ENCODE data around the gene TMEM150B. TPM values are rescaled to one million over a fixed set of nuclear protein-coding genes. Genes with fewer than 3 reads are reported as not detected.

Gene TMEM150B
- total RNA-seq, 1 experiment from 2014 or later, result not detected

DNA sequence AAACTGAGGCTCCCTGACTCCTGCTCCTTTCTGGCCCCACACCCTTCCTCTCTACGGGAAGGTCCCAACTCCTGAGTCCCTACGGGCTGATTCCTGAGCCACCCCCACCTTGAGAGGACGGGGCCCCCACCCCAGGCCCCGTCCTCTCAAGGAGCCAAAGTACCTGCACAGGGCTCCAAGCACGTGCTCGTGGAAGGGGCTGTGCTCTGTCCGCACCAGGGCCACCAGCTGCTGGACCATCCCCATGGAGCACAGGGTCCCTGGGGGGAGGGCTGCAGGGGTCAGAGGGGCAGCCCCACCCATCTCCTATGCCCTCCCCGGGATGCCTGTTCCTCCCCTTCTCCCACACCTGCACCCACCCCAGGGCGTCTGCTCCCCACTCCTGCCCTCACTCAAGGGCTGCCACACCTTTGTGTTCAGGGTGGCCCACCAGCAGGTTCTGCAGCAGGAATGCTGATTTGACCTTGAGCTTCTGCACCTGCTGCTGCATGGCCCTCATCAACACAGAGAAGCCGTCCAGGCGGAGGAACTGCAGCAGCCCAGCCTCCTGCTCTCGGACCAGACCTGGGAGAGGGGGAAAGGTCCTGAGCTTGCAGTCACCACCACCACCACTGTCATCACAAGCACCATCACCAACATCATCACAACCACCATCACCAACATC lies 59.3 kb downstream of the TMEM150B start:
- no peak for DNase-seq (ENCODE audit: low spot score)
- in situ Hi-C loops (cut with HindIII; ENCODE audit: low sequenced_read_pairs), result no loop called here

GRCh38 chr19:55265173-55265572 lies 60.0 kb downstream of the TMEM150B start:
- in situ Hi-C loops (cut with HindIII; ENCODE audit: low sequenced_read_pairs), result no loop called here
- no peak for DNase-seq (ENCODE audit: low spot score)

DNA sequence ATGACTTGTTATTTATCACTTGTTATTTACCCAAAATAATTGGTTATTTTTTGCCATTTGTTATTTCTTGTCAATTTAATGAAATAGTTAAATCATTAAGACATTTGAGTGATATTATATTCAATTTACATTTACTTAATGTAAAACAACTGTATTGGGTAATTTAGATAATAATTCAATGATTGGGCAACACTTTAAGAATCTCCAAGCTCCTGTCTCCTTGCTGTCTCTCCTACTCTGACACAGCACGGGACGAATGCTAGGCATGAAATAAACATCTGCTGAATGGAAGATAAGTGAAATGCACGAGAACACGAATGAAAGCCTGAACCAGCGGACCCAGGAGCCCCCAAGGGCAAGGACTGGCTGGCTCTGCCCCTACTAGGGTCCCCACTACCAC lies 60.6 kb downstream of the TMEM150B start:
- DNase-seq (ENCODE audit: low spot score), result no peak
- in situ Hi-C loops (cut with HindIII; ENCODE audit: low sequenced_read_pairs), result no loop called here

Other genes with a start within 250 kb of the TMEM150B start
- 9.7 and 11.7 TPM in 2 replicates for gene EPS8L1, start 249.5 kb downstream of the TMEM150B start, total RNA-seq (2014; rRNA removed; shearing (Covaris generic))
- gene PPP1R12C, start 207.7 kb downstream of the TMEM150B start, total RNA-seq (2014; rRNA removed; shearing (Covaris generic)), result 77.4 and 81.7 TPM in 2 replicates
- gene TNNT1, start 176.1 kb downstream of the TMEM150B start, total RNA-seq (2014; rRNA removed; shearing (Covaris generic)), result 423 and 463 TPM in 2 replicates
- gene TNNI3, start 167.6 kb downstream of the TMEM150B start, total RNA-seq (2014; rRNA removed; shearing (Covaris generic)), result 13.5 and 25.2 TPM in 2 replicates
- gene DNAAF3, start 158.7 kb downstream of the TMEM150B start, total RNA-seq (2014; rRNA removed; shearing (Covaris generic)), result 25.2 and 37.7 TPM in 2 replicates
- gene SYT5, start 145.1 kb downstream of the TMEM150B start, total RNA-seq (2014; rRNA removed; shearing (Covaris generic)), result 0.85 and 1.2 TPM in 2 replicates
- gene PTPRH, start 115.8 kb downstream of the TMEM150B start, total RNA-seq (2014; rRNA removed; shearing (Covaris generic)), result 5.2 and 20.7 TPM in 2 replicates
- 0.62 and 1.5 TPM in 2 replicates for gene TMEM86B, start 96.6 kb downstream of the TMEM150B start, total RNA-seq (2014; rRNA removed; shearing (Covaris generic))
- 104 and 109 TPM in 2 replicates for gene PPP6R1, start 66.3 kb downstream of the TMEM150B start, total RNA-seq (2014; rRNA removed; shearing (Covaris generic))
- gene HSPBP1, start 45.2 kb downstream of the TMEM150B start, total RNA-seq (2014; rRNA removed; shearing (Covaris generic)), result 74.4 and 89.1 TPM in 2 replicates
- gene BRSK1, start 41.3 kb downstream of the TMEM150B start, total RNA-seq (2014; rRNA removed; shearing (Covaris generic)), result 8.9 and 18.3 TPM in 2 replicates
- 17.7 and 20.8 TPM in 2 replicates for gene KMT5C, start 14.5 kb upstream of the TMEM150B start, total RNA-seq (2014; rRNA removed; shearing (Covaris generic))
- gene COX6B2, start 29.4 kb upstream of the TMEM150B start, total RNA-seq (2014; rRNA removed; shearing (Covaris generic)), result 5.8 TPM in 2 replicates
- not detected in 2 replicates for gene GARIN5B, start 37.9 kb upstream of the TMEM150B start, total RNA-seq (2014; rRNA removed; shearing (Covaris generic))
- gene IL11, start 45.1 kb upstream of the TMEM150B start, total RNA-seq (2014; rRNA removed; shearing (Covaris generic)), result 6.5 and 8.4 TPM in 2 replicates
- 4.0 and 14.0 TPM in 2 replicates for gene TMEM190, start 51.5 kb upstream of the TMEM150B start, total RNA-seq (2014; rRNA removed; shearing (Covaris generic))
- gene TMEM238, start 59.0 kb upstream of the TMEM150B start, total RNA-seq (2014; rRNA removed; shearing (Covaris generic)), result 0.55 TPM in 1 of 2 replicates, not detected in the other
- 236 and 319 TPM in 2 replicates for gene RPL28, start 60.6 kb upstream of the TMEM150B start, total RNA-seq (2014; rRNA removed; shearing (Covaris generic))
- gene UBE2S, start 82.4 kb upstream of the TMEM150B start, total RNA-seq (2014; rRNA removed; shearing (Covaris generic)), result 329 and 348 TPM in 2 replicates
- not detected in 2 replicates for gene SHISA7, start 118.0 kb upstream of the TMEM150B start, total RNA-seq (2014; rRNA removed; shearing (Covaris generic))
- 186 and 197 TPM in 2 replicates for gene ISOC2, start 136.3 kb upstream of the TMEM150B start, total RNA-seq (2014; rRNA removed; shearing (Covaris generic))
- gene C19orf85, start 139.4 kb upstream of the TMEM150B start, total RNA-seq (2014; rRNA removed; shearing (Covaris generic)), result not detected in 2 replicates
- 13.3 and 27.6 TPM in 2 replicates for gene ZNF628, start 151.3 kb upstream of the TMEM150B start, total RNA-seq (2014; rRNA removed; shearing (Covaris generic))
- gene NAT14, start 159.8 kb upstream of the TMEM150B start, total RNA-seq (2014; rRNA removed; shearing (Covaris generic)), result 143 and 157 TPM in 2 replicates
- gene SSC5D, start 163.1 kb upstream of the TMEM150B start, total RNA-seq (2014; rRNA removed; shearing (Covaris generic)), result 2.5 and 9.4 TPM in 2 replicates
- gene SBK2, start 211.8 kb upstream of the TMEM150B start, total RNA-seq (2014; rRNA removed; shearing (Covaris generic)), result 1.9 and 3.6 TPM in 2 replicates
- 0.31 and 0.37 TPM in 2 replicates for gene SBK3, start 220.2 kb upstream of the TMEM150B start, total RNA-seq (2014; rRNA removed; shearing (Covaris generic))